Astrocyte (in vitro differentiated cells and primary cell): ENCODE measurements around the gene CCDC158. TPM values are rescaled to one million over a fixed set of nuclear protein-coding genes. Genes with fewer than 3 reads are reported as not detected.
A peak's percentile ranks its signal among the peaks of the same experiment; 100 is the strongest.

Experiments
- DNase-seq: peaks from one replicate; pipeline ENCODE4 v3.0.0-alpha.2; 2010; ENCODE audit warnings: low read depth
- FAIRE-seq: peaks from 2 replicates; lab custom pipeline; 2011; peaks lifted over from hg19 to GRCh38; lab: Jason Lieb, UNC
- H2AFZ ChIP-seq: 2 replicates; pipeline ENCODE4 v1.6.0; 2012; ENCODE audit warnings: low read depth, low read length, inconsistent platforms
- H3K27ac ChIP-seq: 2 replicates; pipeline ENCODE4 v1.5.1; 2011; ENCODE audit warnings: low read depth, low read length, inconsistent platforms
- H3K27me3 ChIP-seq: 2 replicates; pipeline ENCODE4 v1.6.0; 2011; ENCODE audit warnings: low read length, inconsistent platforms; ENCODE audit not compliant: insufficient read depth
- H3K36me3 ChIP-seq: 2 replicates; pipeline ENCODE4 v1.5.1; 2011; ENCODE audit warnings: low read length, inconsistent platforms; ENCODE audit not compliant: insufficient read depth
- H3K4me1 ChIP-seq: 2 replicates; pipeline ENCODE4 v1.5.1; 2011; ENCODE audit warnings: low read length, inconsistent platforms; ENCODE audit not compliant: insufficient read depth
- H3K4me2 ChIP-seq: 2 replicates; pipeline ENCODE4 v1.6.0; 2012; ENCODE audit warnings: low read length, inconsistent platforms
- H3K4me3 ChIP-seq: 2 replicates; pipeline ENCODE4 v1.5.1; 2011; ENCODE audit warnings: low read depth, mild to moderate bottlenecking, low read length, inconsistent platforms; ENCODE audit not compliant: insufficient read depth
- H3K79me2 ChIP-seq: 2 replicates; pipeline ENCODE4 v1.6.0; 2012; ENCODE audit warnings: mild to moderate bottlenecking, low read length, inconsistent platforms; ENCODE audit not compliant: insufficient read depth
- H3K9ac ChIP-seq: 2 replicates; pipeline ENCODE4 v1.6.0; 2012; ENCODE audit warnings: mild to moderate bottlenecking, low read length, inconsistent platforms
- H3K9me3 ChIP-seq: 2 replicates; pipeline ENCODE4 v1.5.1; 2012; ENCODE audit warnings: low read depth, mild to moderate bottlenecking, low read length, inconsistent platforms; ENCODE audit not compliant: insufficient read depth
- H4K20me1 ChIP-seq: 2 replicates; pipeline ENCODE4 v1.6.0; 2012; ENCODE audit warnings: low read length, inconsistent platforms; ENCODE audit not compliant: insufficient read depth
- H3K27ac Mint-ChIP-seq: one replicate; pipeline ENCODE4 v1.8.0; 2021; ENCODE audit warnings: mild to moderate bottlenecking, mixed read lengths; ENCODE audit not compliant: unreplicated experiment
- H3K27me3 Mint-ChIP-seq: one replicate; pipeline ENCODE4 v1.8.0; 2021; ENCODE audit warnings: low read depth, mixed read lengths; ENCODE audit not compliant: unreplicated experiment
- H3K36me3 Mint-ChIP-seq: one replicate; pipeline ENCODE4 v1.8.0; 2021; ENCODE audit warnings: low read depth, mixed read lengths; ENCODE audit not compliant: unreplicated experiment
- H3K4me1 Mint-ChIP-seq: one replicate; pipeline ENCODE4 v1.8.0; 2021; ENCODE audit warnings: low read depth, mixed read lengths; ENCODE audit not compliant: unreplicated experiment
- H3K4me3 Mint-ChIP-seq: one replicate; pipeline ENCODE4 v1.8.0; 2021; ENCODE audit warnings: mild to moderate bottlenecking, moderate library complexity, mixed read lengths; ENCODE audit not compliant: unreplicated experiment
- H3K9me3 Mint-ChIP-seq: one replicate; pipeline ENCODE4 v1.8.0; 2021; ENCODE audit warnings: mild to moderate bottlenecking, mixed read lengths; ENCODE audit not compliant: unreplicated experiment
- EZH2 ChIP-seq: IDR thresholded peaks from 2 replicates; pipeline ENCODE4 v1.6.1; 2012; ENCODE audit warnings: mild to moderate bottlenecking, low read length, inconsistent platforms; ENCODE audit not compliant: insufficient read depth
- total RNA-seq: library from RNA; stranded (reverse); gene quantifications from 2 replicates; pipeline ENCODE4 v1.2.1, GENCODE V29; 2021
- TF ChIP-seq, protein P1 (sequence below): IDR thresholded peaks from 2 replicates; pipeline ENCODE4 v1.5.1; 2011; ENCODE audit warnings: low read depth, mild to moderate bottlenecking, inconsistent platforms, low read length, moderate library complexity; ENCODE audit not compliant: insufficient read depth

CCDC158 gene
- total RNA-seq, 1 donor from 2014 or later = not detected

DNA sequence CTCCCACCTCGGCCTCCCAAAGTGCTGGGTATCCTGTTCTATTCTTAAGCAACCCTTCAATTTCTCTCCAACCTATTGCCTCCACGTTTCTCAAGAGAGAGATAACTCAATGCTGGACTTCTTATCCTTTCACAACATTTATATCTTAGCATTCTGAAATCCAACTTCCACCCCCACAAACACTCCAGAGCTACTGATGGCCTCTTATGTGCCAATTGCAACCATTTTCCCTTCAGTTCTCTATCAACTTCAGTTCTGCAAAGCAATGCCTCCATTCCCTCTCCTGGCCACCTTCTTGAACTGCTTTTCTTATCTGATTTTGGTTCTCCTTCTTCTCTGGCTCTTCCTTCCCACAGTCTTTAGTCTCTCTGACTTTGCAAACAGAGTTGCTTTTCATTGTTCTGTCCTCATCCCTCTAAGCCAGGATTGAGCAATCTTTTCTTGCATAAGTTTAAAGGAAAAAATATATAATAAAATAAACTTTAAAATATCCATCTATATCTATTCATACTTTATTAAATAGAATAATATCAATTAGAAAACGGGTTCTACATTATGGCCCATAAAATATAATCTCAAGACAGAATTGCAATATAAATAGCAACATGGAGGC is 118.0 kb downstream of the CCDC158 start:
- H3K4me3 ChIP-seq = no peak overlapping the region
- Mint-ChIP-seq H3K9me3 (peaks cover 3% of the 10 kb centered on the region), H3K4me1 (peaks cover 25% of the 10 kb centered on the region), H3K36me3 (no peaks in the 10 kb centered on the region), H3K4me3 (no peak overlapping the region), H3K27me3 (no peaks in the 10 kb centered on the region), H3K27ac (no peak overlapping the region)
- no peak for FAIRE-seq
- H3K9me3 ChIP-seq = peaks cover 5% of the 10 kb centered on the region
- H3K9ac ChIP-seq = no peak overlapping the region
- peaks cover 4% of the 10 kb centered on the region for H3K79me2 ChIP-seq
- H3K4me1 ChIP-seq = peaks cover 17% of the 10 kb centered on the region
- no peak overlapping the region for H2AFZ ChIP-seq
- H3K36me3 ChIP-seq = no peaks in the 10 kb centered on the region
- no peak for DNase-seq
- H3K27ac ChIP-seq = no peak overlapping the region
- no peaks in the 10 kb centered on the region for H4K20me1 ChIP-seq
- no peaks in the 10 kb centered on the region for H3K27me3 ChIP-seq
- H3K4me2 ChIP-seq = no peak overlapping the region
- TF ChIP-seq, protein P1, sequence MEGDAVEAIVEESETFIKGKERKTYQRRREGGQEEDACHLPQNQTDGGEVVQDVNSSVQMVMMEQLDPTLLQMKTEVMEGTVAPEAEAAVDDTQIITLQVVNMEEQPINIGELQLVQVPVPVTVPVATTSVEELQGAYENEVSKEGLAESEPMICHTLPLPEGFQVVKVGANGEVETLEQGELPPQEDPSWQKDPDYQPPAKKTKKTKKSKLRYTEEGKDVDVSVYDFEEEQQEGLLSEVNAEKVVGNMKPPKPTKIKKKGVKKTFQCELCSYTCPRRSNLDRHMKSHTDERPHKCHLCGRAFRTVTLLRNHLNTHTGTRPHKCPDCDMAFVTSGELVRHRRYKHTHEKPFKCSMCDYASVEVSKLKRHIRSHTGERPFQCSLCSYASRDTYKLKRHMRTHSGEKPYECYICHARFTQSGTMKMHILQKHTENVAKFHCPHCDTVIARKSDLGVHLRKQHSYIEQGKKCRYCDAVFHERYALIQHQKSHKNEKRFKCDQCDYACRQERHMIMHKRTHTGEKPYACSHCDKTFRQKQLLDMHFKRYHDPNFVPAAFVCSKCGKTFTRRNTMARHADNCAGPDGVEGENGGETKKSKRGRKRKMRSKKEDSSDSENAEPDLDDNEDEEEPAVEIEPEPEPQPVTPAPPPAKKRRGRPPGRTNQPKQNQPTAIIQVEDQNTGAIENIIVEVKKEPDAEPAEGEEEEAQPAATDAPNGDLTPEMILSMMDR = no peak
- TF ChIP-seq EZH2 = no peak

DNA sequence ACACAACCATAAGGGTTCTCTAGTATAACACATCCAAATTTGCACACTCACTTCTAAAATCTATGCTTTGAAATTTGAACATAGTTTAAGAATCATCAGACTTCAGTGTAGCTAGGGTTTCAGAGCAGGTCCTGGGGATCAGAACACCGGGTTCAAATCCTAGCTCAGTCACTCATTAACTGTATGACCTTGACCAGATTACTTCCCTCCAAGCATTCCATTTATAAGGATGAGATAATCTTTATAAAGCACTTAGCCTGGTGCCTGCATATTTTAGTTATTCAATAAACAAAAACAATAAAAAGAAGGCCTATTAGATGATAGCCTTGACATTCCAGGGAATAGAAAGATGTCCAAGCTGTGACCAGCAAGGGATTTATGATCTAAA is 119.2 kb downstream of the CCDC158 start:
- H3K9ac ChIP-seq = no peak overlapping the region

More for the DNA sequence above, 119.2 kb downstream of the CCDC158 start:
- peak overlapping the region; percentile 27 for H3K4me2 ChIP-seq
- no peak overlapping the region for H2AFZ ChIP-seq
- H3K9me3 ChIP-seq = peaks cover 5% of the 10 kb centered on the region
- Mint-ChIP-seq H3K27ac (peak overlapping the region; percentile 65), H3K4me3 (no peak overlapping the region), H3K4me1 (peaks cover 22% of the 10 kb centered on the region), H3K36me3 (no peaks in the 10 kb centered on the region), H3K27me3 (no peaks in the 10 kb centered on the region), H3K9me3 (peaks cover 7% of the 10 kb centered on the region)
- H3K79me2 ChIP-seq = no peaks in the 10 kb centered on the region
- FAIRE-seq (no peak), DNase-seq (peak; percentile 1)
- H3K4me1 ChIP-seq = peaks cover 11% of the 10 kb centered on the region
- no peaks in the 10 kb centered on the region for H3K36me3 ChIP-seq
- no peak for TF ChIP-seq EZH2
- TF ChIP-seq, protein P1 = no peak
- no peak overlapping the region for H3K27ac ChIP-seq
- no peak overlapping the region for H3K4me3 ChIP-seq
- no peaks in the 10 kb centered on the region for H3K27me3 ChIP-seq
- H4K20me1 ChIP-seq = no peaks in the 10 kb centered on the region
